ENCODE results near the gene EML3. TPM values are rescaled to one million over a fixed set of nuclear protein-coding genes. Genes with fewer than 3 reads are reported as not detected.

EML3 gene
- total RNA-seq, 1 experiment from 2014 or later: 51.1 TPM

DNA sequence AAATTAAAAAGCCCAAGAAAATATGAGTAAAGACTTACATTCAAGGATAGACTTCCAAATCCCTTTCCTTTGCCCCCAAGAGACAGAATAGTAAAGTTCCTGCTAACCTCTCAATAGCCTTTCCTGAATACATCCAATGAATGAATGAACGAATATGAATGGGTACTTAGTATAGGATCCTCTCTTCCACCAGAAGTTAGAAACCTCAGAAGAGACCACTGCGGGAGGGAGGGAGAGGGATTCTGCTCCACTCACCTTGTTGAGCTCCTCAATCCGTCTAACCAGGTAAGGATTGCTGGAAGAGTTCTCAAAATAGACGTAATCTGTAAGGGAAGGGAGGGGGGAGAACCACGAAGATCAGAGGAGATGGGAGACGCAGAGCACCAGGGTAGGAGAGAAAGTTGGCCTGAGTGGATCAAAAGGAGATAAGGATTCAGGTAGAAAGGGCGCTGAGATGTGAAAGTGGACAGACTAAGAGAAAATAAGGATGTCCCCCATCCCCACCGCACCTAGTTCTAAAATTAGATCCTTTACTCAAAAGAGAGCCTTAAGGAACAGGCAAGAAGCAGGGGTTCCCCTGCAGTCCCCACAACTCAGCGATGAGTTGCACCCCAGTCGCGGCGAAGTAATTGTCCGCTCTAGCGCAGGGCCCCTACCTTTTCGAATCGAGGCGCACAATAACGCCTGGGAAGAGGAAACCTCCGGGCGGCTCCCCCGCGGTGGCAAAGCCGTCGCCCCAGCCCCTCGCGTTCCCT is 12.0 kb downstream of the EML3 start:
- Mint-ChIP-seq H3K9me3 (no peaks in the 10 kb centered on the region), H3K36me3 (peaks cover 50% of the 10 kb centered on the region), H3K27ac (peak overlapping the region; percentile 83), H3K27me3 (ENCODE audit: low read depth) (peaks cover 26% of the 10 kb centered on the region), H3K4me1 (peaks cover 43% of the 10 kb centered on the region), H3K4me3 (peak overlapping the region; percentile 91)
- TF ChIP-seq, protein P1, sequence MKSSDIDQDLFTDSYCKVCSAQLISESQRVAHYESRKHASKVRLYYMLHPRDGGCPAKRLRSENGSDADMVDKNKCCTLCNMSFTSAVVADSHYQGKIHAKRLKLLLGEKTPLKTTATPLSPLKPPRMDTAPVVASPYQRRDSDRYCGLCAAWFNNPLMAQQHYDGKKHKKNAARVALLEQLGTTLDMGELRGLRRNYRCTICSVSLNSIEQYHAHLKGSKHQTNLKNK (CRISPR knock-in tag; IDR thresholded peaks at IDR 0.05): no peak
- TF ChIP-seq, protein P2, sequence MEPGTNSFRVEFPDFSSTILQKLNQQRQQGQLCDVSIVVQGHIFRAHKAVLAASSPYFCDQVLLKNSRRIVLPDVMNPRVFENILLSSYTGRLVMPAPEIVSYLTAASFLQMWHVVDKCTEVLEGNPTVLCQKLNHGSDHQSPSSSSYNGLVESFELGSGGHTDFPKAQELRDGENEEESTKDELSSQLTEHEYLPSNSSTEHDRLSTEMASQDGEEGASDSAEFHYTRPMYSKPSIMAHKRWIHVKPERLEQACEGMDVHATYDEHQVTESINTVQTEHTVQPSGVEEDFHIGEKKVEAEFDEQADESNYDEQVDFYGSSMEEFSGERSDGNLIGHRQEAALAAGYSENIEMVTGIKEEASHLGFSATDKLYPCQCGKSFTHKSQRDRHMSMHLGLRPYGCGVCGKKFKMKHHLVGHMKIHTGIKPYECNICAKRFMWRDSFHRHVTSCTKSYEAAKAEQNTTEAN (CRISPR knock-in tag; IDR thresholded peaks at IDR 0.05): no peak
- TF ChIP-seq FOXP1 (CRISPR knock-in tag; IDR thresholded peaks at IDR 0.05; ENCODE audit: borderline replicate concordance): no peak
- POLR2A ChIA-PET: interaction anchor here (0.5 to 3.1 kb wide), 8 partner anchors 9 to 250 kb away, joined by 3 to 53 read pairs (median 9); partner anchors contain the start of genes B3GAT3, C11orf98, CSKMT and EEF1G
- CTCF ChIA-PET: interaction anchor here (1.0 to 8.9 kb wide), 3 partner anchors 8 to 107 kb away, joined by 3 to 74 read pairs (median 43); partner anchors contain the start of genes BSCL2, EML3, GNG3 and ROM1
- DNase-seq (ENCODE audit: low spot score): no peak
- no peak for ATAC-seq

DNA sequence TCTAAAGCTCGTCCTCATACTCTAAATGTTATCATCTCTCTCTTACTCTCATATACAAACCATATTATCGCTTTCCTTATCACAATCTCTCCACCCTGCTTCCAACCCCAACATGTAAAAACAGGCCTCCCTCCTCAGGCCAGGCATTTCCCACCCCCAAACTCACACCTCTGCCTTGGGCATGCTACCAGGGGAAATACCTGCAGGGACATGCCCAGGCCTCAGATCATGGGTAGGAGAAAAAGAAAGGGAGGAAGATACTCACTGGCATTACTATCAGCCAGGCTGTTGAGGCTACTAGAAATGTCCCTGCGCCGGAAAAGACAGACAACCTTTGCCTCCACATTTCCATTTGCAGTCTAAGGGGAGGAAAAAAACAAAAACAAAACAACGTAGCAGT is 12.7 kb downstream of the EML3 start:
- DNase-seq (ENCODE audit: low spot score) (no peak), ATAC-seq (no peak)
- Mint-ChIP-seq H3K36me3 (peaks cover 53% of the 10 kb centered on the region), H3K27me3 (ENCODE audit: low read depth) (peaks cover 24% of the 10 kb centered on the region), H3K4me1 (peaks cover 40% of the 10 kb centered on the region), H3K27ac (peak overlapping the region; percentile 26), H3K9me3 (no peaks in the 10 kb centered on the region), H3K4me3 (peak overlapping the region; percentile 91)
- ChIA-PET POLR2A (interaction anchor here (0.5 to 3.1 kb wide), 6 partner anchors 8 to 241 kb away, joined by 3 to 53 read pairs (median 10); partner anchors contain the start of genes B3GAT3, C11orf98, CSKMT and EEF1G), CTCF (interaction anchor here (0.6 to 8.9 kb wide), 6 partner anchors 7 to 175 kb away, joined by 3 to 74 read pairs (median 5); partner anchors contain the start of genes BSCL2, EML3, GNG3 and ROM1)
- TF ChIP-seq, protein P3, sequence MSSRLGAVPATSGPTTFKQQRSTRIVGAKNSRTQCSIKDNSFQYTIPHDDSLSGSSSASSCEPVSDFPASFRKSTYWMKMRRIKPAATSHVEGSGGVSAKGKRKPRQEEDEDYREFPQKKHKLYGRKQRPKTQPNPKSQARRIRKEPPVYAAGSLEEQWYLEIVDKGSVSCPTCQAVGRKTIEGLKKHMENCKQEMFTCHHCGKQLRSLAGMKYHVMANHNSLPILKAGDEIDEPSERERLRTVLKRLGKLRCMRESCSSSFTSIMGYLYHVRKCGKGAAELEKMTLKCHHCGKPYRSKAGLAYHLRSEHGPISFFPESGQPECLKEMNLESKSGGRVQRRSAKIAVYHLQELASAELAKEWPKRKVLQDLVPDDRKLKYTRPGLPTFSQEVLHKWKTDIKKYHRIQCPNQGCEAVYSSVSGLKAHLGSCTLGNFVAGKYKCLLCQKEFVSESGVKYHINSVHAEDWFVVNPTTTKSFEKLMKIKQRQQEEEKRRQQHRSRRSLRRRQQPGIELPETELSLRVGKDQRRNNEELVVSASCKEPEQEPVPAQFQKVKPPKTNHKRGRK (CRISPR knock-in tag; IDR thresholded peaks at IDR 0.05; ENCODE audit: borderline replicate concordance): no peak
- TF ChIP-seq, protein P4, sequence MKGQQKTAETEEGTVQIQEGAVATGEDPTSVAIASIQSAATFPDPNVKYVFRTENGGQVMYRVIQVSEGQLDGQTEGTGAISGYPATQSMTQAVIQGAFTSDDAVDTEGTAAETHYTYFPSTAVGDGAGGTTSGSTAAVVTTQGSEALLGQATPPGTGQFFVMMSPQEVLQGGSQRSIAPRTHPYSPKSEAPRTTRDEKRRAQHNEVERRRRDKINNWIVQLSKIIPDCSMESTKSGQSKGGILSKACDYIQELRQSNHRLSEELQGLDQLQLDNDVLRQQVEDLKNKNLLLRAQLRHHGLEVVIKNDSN (CRISPR knock-in tag; IDR thresholded peaks at IDR 0.05): no peak
- TF ChIP-seq, protein P5, sequence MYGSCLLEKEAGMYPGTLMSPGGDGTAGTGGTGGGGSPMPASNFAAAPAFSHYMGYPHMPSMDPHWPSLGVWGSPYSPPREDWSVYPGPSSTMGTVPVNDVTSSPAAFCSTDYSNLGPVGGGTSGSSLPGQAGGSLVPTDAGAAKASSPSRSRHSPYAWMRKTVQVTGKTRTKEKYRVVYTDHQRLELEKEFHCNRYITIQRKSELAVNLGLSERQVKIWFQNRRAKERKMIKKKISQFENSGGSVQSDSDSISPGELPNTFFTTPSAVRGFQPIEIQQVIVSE (CRISPR knock-in tag; IDR thresholded peaks at IDR 0.05; ENCODE audit: borderline replicate concordance): no peak
- TF ChIP-seq, protein P6, sequence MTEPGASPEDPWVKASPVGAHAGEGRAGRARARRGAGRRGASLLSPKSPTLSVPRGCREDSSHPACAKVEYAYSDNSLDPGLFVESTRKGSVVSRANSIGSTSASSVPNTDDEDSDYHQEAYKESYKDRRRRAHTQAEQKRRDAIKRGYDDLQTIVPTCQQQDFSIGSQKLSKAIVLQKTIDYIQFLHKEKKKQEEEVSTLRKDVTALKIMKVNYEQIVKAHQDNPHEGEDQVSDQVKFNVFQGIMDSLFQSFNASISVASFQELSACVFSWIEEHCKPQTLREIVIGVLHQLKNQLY (CRISPR knock-in tag; IDR thresholded peaks at IDR 0.05): no peak
- no peak for TF ChIP-seq ETV6 (CRISPR knock-in tag; IDR thresholded peaks at IDR 0.05)
- no peak for TF ChIP-seq ZBTB21 (CRISPR knock-in tag; IDR thresholded peaks at IDR 0.05; ENCODE audit: borderline replicate concordance)
- no peak for TF ChIP-seq GRHL2 (CRISPR knock-in tag; IDR thresholded peaks at IDR 0.05; ENCODE audit: insufficient replicate concordance, severe bottlenecking)
- no peak for TF ChIP-seq MYBL2 (CRISPR knock-in tag; IDR thresholded peaks at IDR 0.05)
- TF ChIP-seq ELF4 (CRISPR knock-in tag; IDR thresholded peaks at IDR 0.05; ENCODE audit: low read depth): no peak
- TF ChIP-seq, protein P1 (CRISPR knock-in tag; IDR thresholded peaks at IDR 0.05): no peak
- TF ChIP-seq, protein P7, sequence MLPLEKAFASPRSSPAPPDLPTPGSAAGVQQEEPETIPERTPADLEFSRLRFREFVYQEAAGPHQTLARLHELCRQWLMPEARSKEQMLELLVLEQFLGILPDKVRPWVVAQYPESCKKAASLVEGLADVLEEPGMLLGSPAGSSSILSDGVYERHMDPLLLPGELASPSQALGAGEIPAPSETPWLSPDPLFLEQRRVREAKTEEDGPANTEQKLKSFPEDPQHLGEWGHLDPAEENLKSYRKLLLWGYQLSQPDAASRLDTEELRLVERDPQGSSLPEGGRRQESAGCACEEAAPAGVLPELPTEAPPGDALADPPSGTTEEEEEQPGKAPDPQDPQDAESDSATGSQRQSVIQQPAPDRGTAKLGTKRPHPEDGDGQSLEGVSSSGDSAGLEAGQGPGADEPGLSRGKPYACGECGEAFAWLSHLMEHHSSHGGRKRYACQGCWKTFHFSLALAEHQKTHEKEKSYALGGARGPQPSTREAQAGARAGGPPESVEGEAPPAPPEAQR (CRISPR knock-in tag; IDR thresholded peaks at IDR 0.05): no peak
- no peak for TF ChIP-seq CBFB (CRISPR knock-in tag; IDR thresholded peaks at IDR 0.05; ENCODE audit: low read depth)
- TF ChIP-seq, protein P8, sequence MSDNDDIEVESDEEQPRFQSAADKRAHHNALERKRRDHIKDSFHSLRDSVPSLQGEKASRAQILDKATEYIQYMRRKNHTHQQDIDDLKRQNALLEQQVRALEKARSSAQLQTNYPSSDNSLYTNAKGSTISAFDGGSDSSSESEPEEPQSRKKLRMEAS (CRISPR knock-in tag; IDR thresholded peaks at IDR 0.05): no peak
- TF ChIP-seq ZNF232 (CRISPR knock-in tag; IDR thresholded peaks at IDR 0.05): no peak
- TF ChIP-seq, protein P9, sequence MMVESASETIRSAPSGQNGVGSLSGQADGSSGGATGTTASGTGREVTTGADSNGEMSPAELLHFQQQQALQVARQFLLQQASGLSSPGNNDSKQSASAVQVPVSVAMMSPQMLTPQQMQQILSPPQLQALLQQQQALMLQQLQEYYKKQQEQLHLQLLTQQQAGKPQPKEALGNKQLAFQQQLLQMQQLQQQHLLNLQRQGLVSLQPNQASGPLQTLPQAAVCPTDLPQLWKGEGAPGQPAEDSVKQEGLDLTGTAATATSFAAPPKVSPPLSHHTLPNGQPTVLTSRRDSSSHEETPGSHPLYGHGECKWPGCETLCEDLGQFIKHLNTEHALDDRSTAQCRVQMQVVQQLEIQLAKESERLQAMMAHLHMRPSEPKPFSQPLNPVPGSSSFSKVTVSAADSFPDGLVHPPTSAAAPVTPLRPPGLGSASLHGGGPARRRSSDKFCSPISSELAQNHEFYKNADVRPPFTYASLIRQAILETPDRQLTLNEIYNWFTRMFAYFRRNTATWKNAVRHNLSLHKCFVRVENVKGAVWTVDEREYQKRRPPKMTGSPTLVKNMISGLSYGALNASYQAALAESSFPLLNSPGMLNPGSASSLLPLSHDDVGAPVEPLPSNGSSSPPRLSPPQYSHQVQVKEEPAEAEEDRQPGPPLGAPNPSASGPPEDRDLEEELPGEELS (CRISPR knock-in tag; IDR thresholded peaks at IDR 0.05): no peak

All from WTC11 (cell line).